Tibial nerve (tissue), 4 donors: Measurements from ENCODE around the gene MRPS7. TPM values are rescaled to one million over a fixed set of nuclear protein-coding genes. Genes with fewer than 3 reads are reported as not detected.
"Not testable (repeated sequence)": the region's sequence is repeated elsewhere in the genome, so short reads cannot be mapped to it uniquely, and the experiment has no call there.

Experiments used
- DNase-seq, 2 donors: peaks; one replicate each; pipeline ENCODE4 v3.0.0-alpha.2; 2019; ENCODE audit warnings: low spot score in 2 of 2
- H3K27ac ChIP-seq, 4 donors: fragments of 200-600 bp; sonication (generic) in 3 of 4; one replicate each; pipeline ENCODE4 v1.5.1; 2017 to 2019; ENCODE audit warnings: mild to moderate bottlenecking in 1 of 4
- H3K27me3 ChIP-seq, 2 donors: fragments of 200-600 bp; sonication (generic) in 1 of 2; one replicate each; pipeline versions ENCODE4 v1.5.1 to v1.6.0; 2017 to 2019
- H3K36me3 ChIP-seq, 3 donors: fragments of 200-600 bp; sonication (generic); one replicate each; pipeline ENCODE4 v1.5.1; 2018 to 2019
- H3K4me1 ChIP-seq, 4 donors: fragments of 200-600 bp; sonication (generic) in 3 of 4; one replicate each; pipeline ENCODE4 v1.5.1; 2017 to 2019
- H3K4me3 ChIP-seq, 4 donors: fragments of 200-600 bp; sonication (generic) in 3 of 4; one replicate each; pipeline ENCODE4 v1.5.1; 2017 to 2019; ENCODE audit warnings: mild to moderate bottlenecking in 1 of 4, moderate library complexity in 1 of 4
- H3K9me3 ChIP-seq, 4 donors: fragments of 200-600 bp; sonication (generic) in 3 of 4; one replicate each; pipeline ENCODE4 v1.5.1; 2017 to 2019
- CTCF ChIP-seq, 5 experiments: fragments of 200-600 bp in 3 of 5; fragments of 450-650 bp in 2 of 5; sonication (generic) in 3 of 5; IDR thresholded peaks; one replicate each; pipeline ENCODE4 v1.5.1; 2016 to 2019; ENCODE audit warnings: antibody characterized with exemption in 5 of 5, mild to moderate bottlenecking in 3 of 5, moderate library complexity in 2 of 5
- EP300 ChIP-seq, 2 donors: sonication (generic); formaldehyde crosslinking; IDR thresholded peaks; one replicate each; pipeline ENCODE4 v1.6.1; 2017; ENCODE audit warnings: antibody characterized with exemption in 2 of 2, mild to moderate bottlenecking in 1 of 2
- POLR2A ChIP-seq, 2 donors: fragments of 450-650 bp; IDR thresholded peaks; one replicate each; pipeline ENCODE4 v1.6.1; 2017; ENCODE audit warnings: antibody characterized with exemption in 2 of 2, mild to moderate bottlenecking in 2 of 2, moderate library complexity in 2 of 2
- WGBS, 2 donors: methylation state at CpG; one replicate each; pipeline ENCODE4 v1.1.5; 2018; 5-methylcytosine and 5-hydroxymethylcytosine counted together
- total RNA-seq, 4 donors: library from RNA; depleted of rRNA; stranded (reverse); fragments of >200 nt; gene quantifications; one replicate each; pipeline ENCODE4 v1.1.0, GENCODE V29; 2016

Gene MRPS7
- total RNA-seq, 4 donors from 2014 or later, result 31.2 to 36.6 (median 33.6) TPM

- H3K4me1 ChIP-seq, result peaks cover 0 to 41% (median 15%) of the 10 kb centered on the region in 4 donors
- H3K4me3 ChIP-seq, result peak overlapping the region; percentile 53 to 87 (median 76)
- H3K9me3 ChIP-seq, result no peaks in the 10 kb centered on the region
- H3K27ac ChIP-seq, result peak overlapping the region in 3 of 4 donors; percentile 91 to 97 (median 93)
- TF ChIP-seq EP300 (IDR thresholded peaks at IDR 0.05) (no peak), POLR2A (IDR thresholded peaks at IDR 0.05) (no peak), CTCF (IDR thresholded peaks at IDR 0.05) (no peak)
- peaks cover 0 to 32% (median 0%) of the 10 kb centered on the region in 3 donors for H3K36me3 ChIP-seq
- no peak for DNase-seq
- 53 to 55% methylated on average over 24 of the region's 24 CpGs for WGBS, 2 donors
- H3K27me3 ChIP-seq, result no peaks in the 10 kb centered on the region
These were observed 10.5 kb downstream of the MRPS7 start for GRCh38 chr17:75271955-75272847.

GRCh38 chr17:75272848-75273184 lies 11.1 kb downstream of the MRPS7 start:
- Histone ChIP-seq H3K4me1 (peaks cover 0 to 35% (median 14%) of the 10 kb centered on the region in 4 donors), H3K36me3 (peaks cover 0 to 32% (median 0%) of the 10 kb centered on the region in 3 donors), H3K27me3 (no peaks in the 10 kb centered on the region), H3K9me3 (no peaks in the 10 kb centered on the region), H3K27ac (peak overlapping the region in 1 of 4 donors; percentile 93), H3K4me3 (no peak overlapping the region)
- no peak for DNase-seq
- TF ChIP-seq EP300 (IDR thresholded peaks at IDR 0.05) (no peak), CTCF (IDR thresholded peaks at IDR 0.05) (no peak), POLR2A (IDR thresholded peaks at IDR 0.05) (no peak)
- 68 to 78% methylated on average over 3 of the region's 3 CpGs for WGBS, 2 donors

- WGBS, 2 donors, result 45 to 61% methylated on average over 7 of the region's 7 CpGs
- Histone ChIP-seq H3K27me3 (no peaks in the 10 kb centered on the region), H3K36me3 (peaks cover 0 to 37% (median 0%) of the 10 kb centered on the region in 3 donors), H3K27ac (no peak overlapping the region), H3K4me3 (no peak overlapping the region), H3K9me3 (no peaks in the 10 kb centered on the region), H3K4me1 (peaks cover 0 to 23% (median 12%) of the 10 kb centered on the region in 4 donors)
- DNase-seq, result no peak
- TF ChIP-seq CTCF (IDR thresholded peaks at IDR 0.05) (no peak), POLR2A (IDR thresholded peaks at IDR 0.05) (no peak), EP300 (IDR thresholded peaks at IDR 0.05) (no peak)
These were observed 12.5 kb downstream of the MRPS7 start for GRCh38 chr17:75273977-75274708.

GRCh38 chr17:75277664-75278071 lies 16.0 kb downstream of the MRPS7 start:
- no peak for TF ChIP-seq EP300 (IDR thresholded peaks at IDR 0.05)
- no peak for TF ChIP-seq POLR2A (IDR thresholded peaks at IDR 0.05)
- no peak for TF ChIP-seq CTCF (IDR thresholded peaks at IDR 0.05)
- peaks cover 0 to 58% (median 7%) of the 10 kb centered on the region in 3 donors for H3K36me3 ChIP-seq
- WGBS, 2 donors, result 76 to 80% methylated on average over 6 of the region's 6 CpGs

GRCh38 chr17:75280189-75280588 lies 18.5 kb downstream of the MRPS7 start:
- not testable (repeated sequence) for H3K4me3 ChIP-seq, DNase-seq, H3K27me3 ChIP-seq, H3K27ac ChIP-seq, H3K4me1 ChIP-seq, H3K9me3 ChIP-seq
- peaks cover 0 to 70% (median 7%) of the 10 kb centered on the region in 3 donors for H3K36me3 ChIP-seq
- WGBS, 2 donors, result 95 to 96% methylated on average over 4 of the region's 4 CpGs

More at GRCh38 chr17:75277664-75278071, 16.0 kb downstream of the MRPS7 start:
- Histone ChIP-seq H3K27me3 (no peaks in the 10 kb centered on the region), H3K27ac (peak overlapping the region in 1 of 4 donors; percentile 8), H3K9me3 (no peaks in the 10 kb centered on the region), H3K4me3 (no peak overlapping the region), H3K4me1 (peaks cover 0 to 3% (median 0%) of the 10 kb centered on the region in 4 donors)
- no peak for DNase-seq
